ENCODE results near the gene CYB5B.

CYB5B gene

GRCh38 chr16:69490707-69491324 lies 66.4 kb downstream of the CYB5B start:
- DNase-seq: no peak

GRCh38 chr16:69494991-69495392 lies 70.6 kb downstream of the CYB5B start:
- DNase-seq: peak; percentile 21 to 27

GRCh38 chr16:69495821-69496220 lies 71.4 kb downstream of the CYB5B start:
- DNase-seq: no peak

GRCh38 chr16:69496376-69496775 lies 72.0 kb downstream of the CYB5B start:
- no peak for DNase-seq

- no peak for DNase-seq
Measured at GRCh38 chr16:69496896-69497295, 72.5 kb downstream of the CYB5B start.

- DNase-seq: no peak
Measured at GRCh38 chr16:69497876-69498596, 73.6 kb downstream of the CYB5B start.

- no peak for DNase-seq
Measured at GRCh38 chr16:69498926-69499325, 74.5 kb downstream of the CYB5B start.

GRCh38 chr16:69499541-69500230 lies 75.3 kb downstream of the CYB5B start:
- DNase-seq: no peak

- no peak for DNase-seq
Measured at GRCh38 chr16:69500496-69500895, 76.1 kb downstream of the CYB5B start.

- no peak for DNase-seq
Measured at GRCh38 chr16:69501956-69502745, 77.7 kb downstream of the CYB5B start.

GRCh38 chr16:69503244-69503643 lies 78.8 kb downstream of the CYB5B start:
- no peak for DNase-seq

- DNase-seq: no peak
Measured at GRCh38 chr16:69508033-69508755, 83.8 kb downstream of the CYB5B start.

- DNase-seq: no peak
Measured at GRCh38 chr16:69509125-69509524, 84.7 kb downstream of the CYB5B start.

GRCh38 chr16:69511651-69512050 lies 87.2 kb downstream of the CYB5B start:
- DNase-seq: peak; percentile 12 to 13

- DNase-seq: no peak
Measured at GRCh38 chr16:69513180-69513966, 89.0 kb downstream of the CYB5B start.

GRCh38 chr16:69514356-69514755 lies 89.9 kb downstream of the CYB5B start:
- no peak for DNase-seq
